Keratinocyte (primary cell): ENCODE measurements around the gene OOSP2. TPM values are rescaled to one million over a fixed set of nuclear protein-coding genes. Genes with fewer than 3 reads are reported as not detected.

Experiments
- DNase-seq: peaks from one replicate; pipeline ENCODE4 v3.0.0-alpha.2; 2011; ENCODE audit warnings: low read depth, missing footprints, low spot score
- FAIRE-seq: peaks from 2 replicates; lab custom pipeline; 2011; peaks lifted over from hg19 to GRCh38; lab: Jason Lieb, UNC
- H2AFZ ChIP-seq: 2 replicates; pipeline ENCODE4 v1.6.0; 2012; ENCODE audit warnings: low read length, control low read depth, inconsistent platforms; ENCODE audit not compliant: control insufficient read depth
- H3K27ac ChIP-seq: 2 replicates; pipeline ENCODE4 v1.5.1; 2011; ENCODE audit warnings: low read length; ENCODE audit not compliant: control insufficient read depth, insufficient read depth
- H3K27me3 ChIP-seq: 3 replicates; pipeline ENCODE4 v1.6.0; 2011; ENCODE audit warnings: low read length; ENCODE audit not compliant: control insufficient read depth, insufficient read depth; ENCODE audit errors: extremely low read depth
- H3K36me3 ChIP-seq, 2 experiments: 2 replicates in 1 of 2; 3 replicates in 1 of 2; pipeline ENCODE4 v1.5.1; 2011; ENCODE audit warnings: low read length in 2 of 2, mild to moderate bottlenecking in 1 of 2; ENCODE audit not compliant: control insufficient read depth in 2 of 2, insufficient read depth in 2 of 2; ENCODE audit errors: extremely low read depth in 1 of 2
- H3K4me1 ChIP-seq: 3 replicates; pipeline ENCODE4 v1.5.1; 2011; ENCODE audit warnings: low read length; ENCODE audit not compliant: control insufficient read depth, insufficient read depth; ENCODE audit errors: extremely low read depth
- H3K4me2 ChIP-seq: 3 replicates; pipeline ENCODE4 v1.6.0; 2011; ENCODE audit warnings: low read depth, low read length; ENCODE audit not compliant: control insufficient read depth, insufficient read depth; ENCODE audit errors: extremely low read depth
- H3K4me3 ChIP-seq, 3 experiments: fragments of 200-600 bp in 1 of 3; sonication (generic) in 1 of 3; 2 replicates in 2 of 3; 3 replicates in 1 of 3; pipeline ENCODE4 v1.5.1; 2011 to 2016; ENCODE audit warnings: low read length in 3 of 3, mild to moderate bottlenecking in 3 of 3, control low read depth in 2 of 3, inconsistent platforms in 1 of 3, low read depth in 1 of 3, mixed read lengths in 1 of 3, mixed run types in 1 of 3, moderate library complexity in 1 of 3; ENCODE audit not compliant: control insufficient read depth in 2 of 3, insufficient read depth in 2 of 3; ENCODE audit errors: extremely low read depth in 1 of 3
- H3K79me2 ChIP-seq: 2 replicates; pipeline ENCODE4 v1.6.0; 2012; ENCODE audit warnings: low read length; ENCODE audit not compliant: control insufficient read depth, insufficient read depth
- H3K9ac ChIP-seq: 3 replicates; pipeline ENCODE4 v1.6.0; 2011; ENCODE audit warnings: low read length; ENCODE audit not compliant: control insufficient read depth, insufficient read depth; ENCODE audit errors: extremely low read depth
- H3K9me1 ChIP-seq: 3 replicates; pipeline ENCODE4 v1.6.0; 2011; ENCODE audit warnings: low read length; ENCODE audit not compliant: control insufficient read depth, insufficient read depth; ENCODE audit errors: extremely low read depth
- H3K9me3 ChIP-seq: 2 replicates; pipeline ENCODE4 v1.5.1; 2012; ENCODE audit warnings: low read depth, low read length; ENCODE audit not compliant: control insufficient read depth
- H4K20me1 ChIP-seq: 3 replicates; pipeline ENCODE4 v1.6.0; 2011; ENCODE audit warnings: low read length; ENCODE audit not compliant: control insufficient read depth, insufficient read depth; ENCODE audit errors: extremely low read depth
- EZH2 ChIP-seq: IDR thresholded peaks from one replicate; pipeline ENCODE4 v1.6.1; 2012; ENCODE audit warnings: inconsistent platforms, mild to moderate bottlenecking, low read length, moderate library complexity
- dilution Hi-C: fragments of 300-500 bp; cut with MboI; formaldehyde crosslinking; loops from one replicate; pipeline ENCODE4 v1.7.0; 2020; ENCODE audit warnings: low sequenced_read_pairs; ENCODE audit not compliant: extremely low pct_ligation_motif_present
- polyA plus RNA-seq, 5 experiments: library from polyadenylated mRNA; depleted of rRNA in 3 of 5; stranded (reverse) in 3 of 5; stranded (forward) in 1 of 5; unstranded in 1 of 5; fragments of >200 nt; gene quantifications; 1 replicate in 1 of 5; 2 replicates in 3 of 5; 3 replicates in 1 of 5; pipeline versions ENCODE4 v1.2.1 to v1.2.3, GENCODE V29; 2011 to 2012; ENCODE audit warnings: missing spikeins in 2 of 5, low read depth in 1 of 5, low replicate concordance in 1 of 5
- TF ChIP-seq, protein P1 (sequence below), 3 experiments: IDR thresholded peaks in 1 of 3; conservative IDR thresholded peaks in 1 of 3; optimal IDR thresholded peaks in 1 of 3; 2 replicates in 2 of 3; 3 replicates in 1 of 3; pipeline versions ENCODE3 to v1.5.1; 2011; ENCODE audit warnings: low read length in 3 of 3, mild to moderate bottlenecking in 3 of 3, moderate library complexity in 2 of 3, control low read depth in 1 of 3, inconsistent platforms in 1 of 3; ENCODE audit not compliant: insufficient read depth in 2 of 3; ENCODE audit errors: extremely low read depth in 1 of 3

OOSP2 gene
- polyA plus RNA-seq, 1 donor (not counting 4 experiments of a cell fraction or from before 2014, with no cell fraction given) = not detected

DNA sequence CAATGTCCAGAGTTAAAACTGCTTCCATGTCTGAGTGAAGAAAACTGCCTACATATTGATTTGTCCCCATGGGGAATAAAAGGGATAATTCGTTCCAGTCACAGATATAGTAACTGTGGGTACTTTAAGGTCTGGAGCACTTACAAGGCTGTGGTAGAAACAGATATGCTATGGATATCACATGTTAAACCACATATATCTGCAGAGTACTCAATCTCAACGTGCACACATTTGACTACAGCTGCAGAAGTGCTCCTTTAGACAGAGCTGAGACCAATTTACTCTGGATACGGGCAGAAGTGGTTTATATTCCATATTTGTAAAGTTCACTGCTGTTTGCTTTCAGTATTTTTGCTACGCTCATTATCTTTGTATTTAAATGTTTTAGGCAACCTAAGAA lies 38.5 kb downstream of the OOSP2 start:
- Histone ChIP-seq H3K9me3 (no peaks in the 10 kb centered on the region), H3K27ac (no peak overlapping the region), H3K9me1 (no peaks in the 10 kb centered on the region), H2AFZ (no peak overlapping the region), H3K27me3 (no peaks in the 10 kb centered on the region), H3K4me3 (no peak overlapping the region), H3K36me3 (no peaks in the 10 kb centered on the region), H3K79me2 (no peaks in the 10 kb centered on the region), H4K20me1 (no peaks in the 10 kb centered on the region), H3K9ac (no peak overlapping the region), H3K4me1 (no peaks in the 10 kb centered on the region), H3K4me2 (no peak overlapping the region)
- dilution Hi-C loops = no loop called here
- no peak for TF ChIP-seq EZH2
- TF ChIP-seq, protein P1, sequence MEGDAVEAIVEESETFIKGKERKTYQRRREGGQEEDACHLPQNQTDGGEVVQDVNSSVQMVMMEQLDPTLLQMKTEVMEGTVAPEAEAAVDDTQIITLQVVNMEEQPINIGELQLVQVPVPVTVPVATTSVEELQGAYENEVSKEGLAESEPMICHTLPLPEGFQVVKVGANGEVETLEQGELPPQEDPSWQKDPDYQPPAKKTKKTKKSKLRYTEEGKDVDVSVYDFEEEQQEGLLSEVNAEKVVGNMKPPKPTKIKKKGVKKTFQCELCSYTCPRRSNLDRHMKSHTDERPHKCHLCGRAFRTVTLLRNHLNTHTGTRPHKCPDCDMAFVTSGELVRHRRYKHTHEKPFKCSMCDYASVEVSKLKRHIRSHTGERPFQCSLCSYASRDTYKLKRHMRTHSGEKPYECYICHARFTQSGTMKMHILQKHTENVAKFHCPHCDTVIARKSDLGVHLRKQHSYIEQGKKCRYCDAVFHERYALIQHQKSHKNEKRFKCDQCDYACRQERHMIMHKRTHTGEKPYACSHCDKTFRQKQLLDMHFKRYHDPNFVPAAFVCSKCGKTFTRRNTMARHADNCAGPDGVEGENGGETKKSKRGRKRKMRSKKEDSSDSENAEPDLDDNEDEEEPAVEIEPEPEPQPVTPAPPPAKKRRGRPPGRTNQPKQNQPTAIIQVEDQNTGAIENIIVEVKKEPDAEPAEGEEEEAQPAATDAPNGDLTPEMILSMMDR (optimal IDR thresholded peaks at IDR 0.05 in 1 of 3, IDR thresholded peaks at IDR 0.05 in 1 of 3, conservative IDR thresholded peaks at IDR 0.05 in 1 of 3; ENCODE audit: extremely low read depth in 1 of 3, insufficient read depth in 2 of 3, low read length in 3 of 3) = no peak
- no peak for FAIRE-seq
- DNase-seq = no peak

- Histone ChIP-seq H3K9me1 (no peaks in the 10 kb centered on the region), H3K27ac (no peak overlapping the region), H3K36me3 (no peaks in the 10 kb centered on the region), H3K4me2 (no peak overlapping the region), H3K4me1 (no peaks in the 10 kb centered on the region), H2AFZ (no peak overlapping the region), H3K79me2 (no peaks in the 10 kb centered on the region), H3K9ac (no peak overlapping the region), H3K9me3 (no peaks in the 10 kb centered on the region), H3K27me3 (no peaks in the 10 kb centered on the region), H3K4me3 (no peak overlapping the region), H4K20me1 (no peaks in the 10 kb centered on the region)
- no peak for TF ChIP-seq EZH2
- TF ChIP-seq, protein P1 (optimal IDR thresholded peaks at IDR 0.05 in 1 of 3, IDR thresholded peaks at IDR 0.05 in 1 of 3, conservative IDR thresholded peaks at IDR 0.05 in 1 of 3; ENCODE audit: extremely low read depth in 1 of 3, insufficient read depth in 2 of 3, low read length in 3 of 3) = no peak
- dilution Hi-C loops = no loop called here
- FAIRE-seq = no peak
- DNase-seq = no peak
Measured at GRCh38 chr11:60080535-60080934, 40.3 kb downstream of the OOSP2 start.
